Loucy (cell line): ENCODE results near the gene LRRC4C.

Experiments used
- H2AFZ ChIP-seq: fragments of 200-600 bp; sonication (generic); 2 replicates; pipeline ENCODE4 v1.6.0; 2016; ENCODE audit warnings: antibody characterized with exemption, mild to moderate bottlenecking, low read length, moderate library complexity
- H3F3A ChIP-seq: fragments of 200-600 bp; 2 replicates; pipeline ENCODE4 v1.6.0; 2016; ENCODE audit warnings: antibody characterized with exemption, low read depth, mild to moderate bottlenecking
- H3K27me3 ChIP-seq: fragments of 200-600 bp; sonication (generic); 2 replicates; pipeline ENCODE4 v1.6.1; 2014; ENCODE audit warnings: low read length, mild to moderate bottlenecking; ENCODE audit not compliant: insufficient read depth, poor library complexity, severe bottlenecking
- H3K36me3 ChIP-seq: fragments of 200-600 bp; sonication (generic); 2 replicates; pipeline ENCODE4 v1.6.1; 2016; ENCODE audit warnings: low read length; ENCODE audit not compliant: insufficient read depth
- H3K4me1 ChIP-seq: fragments of 200-600 bp; sonication (generic); 2 replicates; pipeline ENCODE4 v1.5.1; 2014; ENCODE audit warnings: low read length, mild to moderate bottlenecking; ENCODE audit not compliant: insufficient read depth, poor library complexity, severe bottlenecking
- H3K4me2 ChIP-seq: fragments of 200-600 bp; sonication (generic); 2 replicates; pipeline ENCODE4 v1.6.0; 2014; ENCODE audit warnings: antibody characterized with exemption, low read length, low read depth, mild to moderate bottlenecking; ENCODE audit not compliant: poor library complexity, severe bottlenecking
- H3K4me3 ChIP-seq: fragments of 200-600 bp; sonication (generic); 2 replicates; pipeline ENCODE4 v1.5.1; 2014; ENCODE audit warnings: low read length, mild to moderate bottlenecking, mixed read lengths; ENCODE audit not compliant: poor library complexity, severe bottlenecking
- H3K79me2 ChIP-seq: fragments of 200-600 bp; sonication (generic); 2 replicates; pipeline ENCODE4 v1.6.1; 2014; ENCODE audit warnings: low read length; ENCODE audit not compliant: insufficient read depth
- H3K9ac ChIP-seq: fragments of 200-600 bp; sonication (generic); 2 replicates; pipeline ENCODE4 v1.6.0; 2014; ENCODE audit warnings: mild to moderate bottlenecking, low read depth, low read length, moderate library complexity; ENCODE audit not compliant: poor library complexity, severe bottlenecking
- H3K9me2 ChIP-seq: fragments of 200-600 bp; sonication (generic); replicated peaks from 2 replicates; pipeline ENCODE4 v1.6.1; 2016; ENCODE audit warnings: low read depth, low read length, mixed read lengths
- H3K9me3 ChIP-seq: fragments of 200-600 bp; sonication (generic); 2 replicates; pipeline ENCODE4 v1.6.1; 2014; ENCODE audit warnings: mild to moderate bottlenecking, antibody characterized with exemption, low read length, low read depth; ENCODE audit not compliant: insufficient read depth
- H4K20me1 ChIP-seq: fragments of 200-600 bp; sonication (generic); 2 replicates; pipeline ENCODE4 v1.6.0; 2014; ENCODE audit warnings: antibody characterized with exemption, low read length, mild to moderate bottlenecking; ENCODE audit not compliant: insufficient read depth, poor library complexity, severe bottlenecking
- CTCF ChIP-seq: fragments of 200-600 bp; sonication (generic); conservative IDR thresholded peaks from 2 replicates; pipeline ENCODE4 v1.5.1; 2014; ENCODE audit warnings: mild to moderate bottlenecking, antibody characterized with exemption, low read length
- EZH2phosphoT487 ChIP-seq: fragments of 200-600 bp; IDR thresholded peaks from 2 replicates; pipeline ENCODE4 v1.6.1; 2018; ENCODE audit warnings: antibody characterized with exemption, mild to moderate bottlenecking, moderate library complexity, borderline replicate concordance

The LRRC4C gene

GRCh38 chr11:40958707-40959106, 500.7 kb downstream of the LRRC4C start:
- H3K9me3 ChIP-seq: no peaks in the 10 kb centered on the region
- no peaks in the 10 kb centered on the region for H3K27me3 ChIP-seq
- H3K4me3 ChIP-seq: no peak overlapping the region
- TF ChIP-seq EZH2phosphoT487 (no peak), CTCF (no peak)
- H3K9me2 ChIP-seq: 0 out of 2 replicates have a peak, but pooled peaks cover 4% of the 10 kb centered on the region
- H3K9ac ChIP-seq: no peak overlapping the region
- no peaks in the 10 kb centered on the region for H4K20me1 ChIP-seq
- no peak overlapping the region for H3K4me2 ChIP-seq
- no peaks in the 10 kb centered on the region for H3K4me1 ChIP-seq
- no peaks in the 10 kb centered on the region for H3K36me3 ChIP-seq
- no peaks in the 10 kb centered on the region for H3K79me2 ChIP-seq
- no peaks in the 10 kb centered on the region for H3F3A ChIP-seq
- H2AFZ ChIP-seq: no peak overlapping the region

- Histone ChIP-seq H3K4me2 (no peak overlapping the region), H3K4me1 (no peaks in the 10 kb centered on the region), H3K36me3 (no peaks in the 10 kb centered on the region), H3K79me2 (no peaks in the 10 kb centered on the region), H4K20me1 (no peaks in the 10 kb centered on the region), H3K9me2 (0 out of 2 replicates have a peak, but pooled peaks cover 4% of the 10 kb centered on the region), H3K27me3 (no peaks in the 10 kb centered on the region), H3K9me3 (no peaks in the 10 kb centered on the region), H3K9ac (no peak overlapping the region), H2AFZ (no peak overlapping the region), H3K4me3 (no peak overlapping the region), H3F3A (no peaks in the 10 kb centered on the region)
- TF ChIP-seq CTCF (no peak), EZH2phosphoT487 (no peak)
These were observed 507.0 kb downstream of the LRRC4C start for GRCh38 chr11:40952479-40952878.

- no peaks in the 10 kb centered on the region for H3K79me2 ChIP-seq
- H3K9me3 ChIP-seq: no peaks in the 10 kb centered on the region
- no peak overlapping the region for H2AFZ ChIP-seq
- no peaks in the 10 kb centered on the region for H3K4me1 ChIP-seq
- no peaks in the 10 kb centered on the region for H3K36me3 ChIP-seq
- no peaks in the 10 kb centered on the region for H3F3A ChIP-seq
- H3K9ac ChIP-seq: no peak overlapping the region
- no peak overlapping the region for H3K4me2 ChIP-seq
- H3K9me2 ChIP-seq: no peaks in the 10 kb centered on the region
- TF ChIP-seq CTCF (no peak), EZH2phosphoT487 (no peak)
- H3K4me3 ChIP-seq: no peak overlapping the region
- H4K20me1 ChIP-seq: no peaks in the 10 kb centered on the region
- no peaks in the 10 kb centered on the region for H3K27me3 ChIP-seq
These were observed 521.5 kb downstream of the LRRC4C start for GRCh38 chr11:40938002-40938401.
